ENCODE measurements around the gene MEF2C. TPM values are rescaled to one million over a fixed set of nuclear protein-coding genes. Genes with fewer than 3 reads are reported as not detected.

MEF2C gene
- total and polyA plus RNA-seq, 2 experiments from 2014 or later, result 3.2 to 3.4 TPM

DNA sequence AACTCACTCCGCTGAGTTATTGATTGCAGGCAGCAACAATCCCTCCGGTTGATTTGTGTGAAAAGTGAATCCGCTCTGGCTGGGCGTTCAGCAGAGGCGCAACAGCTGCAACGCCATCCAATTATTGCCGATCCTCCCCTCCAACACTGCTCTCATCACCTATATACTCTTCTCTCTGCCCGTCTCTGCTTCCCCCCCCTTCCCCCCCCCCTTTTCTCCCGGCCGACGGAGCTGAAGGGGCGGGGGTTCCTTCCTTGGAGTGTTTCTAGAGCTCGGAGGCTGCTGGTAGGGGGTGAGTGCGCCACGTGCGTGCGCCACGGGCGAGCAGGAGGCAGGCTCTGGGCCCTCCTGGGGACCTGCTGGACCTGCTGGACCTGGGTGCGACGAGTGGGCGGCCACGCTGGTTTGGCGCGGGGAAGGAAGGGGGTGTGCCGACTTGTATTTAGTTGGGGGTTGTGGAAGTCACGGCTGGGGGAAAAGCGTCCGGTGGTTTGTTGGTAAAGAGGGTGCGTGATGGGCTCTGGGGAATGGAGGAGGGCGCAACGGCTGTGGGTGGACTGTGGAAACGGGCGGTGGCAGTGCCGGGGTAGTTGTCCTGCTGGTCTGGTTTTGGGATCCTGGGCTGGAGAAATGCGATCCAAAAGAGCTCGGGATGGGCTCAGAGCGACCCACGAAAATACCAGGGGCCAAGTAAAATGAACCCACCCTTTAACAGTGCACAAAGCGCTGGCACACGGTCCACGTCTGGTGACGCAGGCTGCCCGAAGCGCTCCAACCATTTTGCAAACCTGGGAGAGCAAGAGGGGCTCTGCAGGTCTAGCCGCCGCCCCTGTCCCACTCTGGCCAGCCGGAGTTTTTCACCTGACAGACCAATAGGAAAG lies 6.4 kb upstream of the MEF2C start:
- TF ChIP-seq EZH2 (IDR thresholded peaks at IDR 0.05; ENCODE audit: insufficient read depth, poor library complexity, severe bottlenecking) (no peak), EZH2phosphoT487 (IDR thresholded peaks at IDR 0.05; ENCODE audit: insufficient read depth, low read depth) (no peak)
- H3K9me3 ChIP-seq (ENCODE audit: low read depth), result no peaks in the 10 kb centered on the region
- H3F3A ChIP-seq (ENCODE audit: insufficient read depth), result peaks cover 11% of the 10 kb centered on the region
- peaks cover 14% of the 10 kb centered on the region; the same call in 1 of the 2 replicates for H3K4me1 ChIP-seq (ENCODE audit: insufficient read depth)
- in situ Hi-C loops (cut with MboI), result loop anchor here (25.0 kb wide), 2 partner anchors 1373 to 1523 kb away; partner anchors contain the start of gene CETN3
- H3K79me2 ChIP-seq (ENCODE audit: insufficient read depth), result no peaks in the 10 kb centered on the region
- peak overlapping the region; percentile 65 for H3K9ac ChIP-seq
- 2 to 3% methylated on average over 32 to 48 of the region's 48 CpGs for WGBS, 2 experiments (ENCODE audit: low coverage in 1 of 2, low lambda C conversion rate in 2 of 2, missing lambda C conversion rate in 2 of 2)
- no peaks in the 10 kb centered on the region for H3K36me3 ChIP-seq (ENCODE audit: low read depth)
- peak overlapping the region; percentile 86 for H3K4me3 ChIP-seq
- H4K20me1 ChIP-seq (ENCODE audit: insufficient read depth), result no peaks in the 10 kb centered on the region
- peak overlapping the region; percentile 90 for H3K4me2 ChIP-seq (ENCODE audit: unreplicated experiment)
- peak overlapping the region; percentile 89 for H2AFZ ChIP-seq
- no peak overlapping the region for H3K27ac ChIP-seq
- no peaks in the 10 kb centered on the region for H3K27me3 ChIP-seq (replicated peaks; ENCODE audit: insufficient read depth)
- peak; percentile 53 for DNase-seq
- no peaks in the 10 kb centered on the region for H3K9me2 ChIP-seq (ENCODE audit: insufficient read depth)

- Histone ChIP-seq H3K27ac (no peak overlapping the region), H3F3A (ENCODE audit: insufficient read depth) (peaks cover 17% of the 10 kb centered on the region), H3K4me3 (peak overlapping the region; percentile 86), H3K79me2 (ENCODE audit: insufficient read depth) (no peaks in the 10 kb centered on the region), H3K4me1 (ENCODE audit: insufficient read depth) (peaks cover 15% of the 10 kb centered on the region; the same call in 1 of the 2 replicates), H3K36me3 (ENCODE audit: low read depth) (no peaks in the 10 kb centered on the region), H2AFZ (peak overlapping the region; percentile 89), H3K27me3 (replicated peaks; ENCODE audit: insufficient read depth) (no peaks in the 10 kb centered on the region), H3K9me2 (ENCODE audit: insufficient read depth) (no peaks in the 10 kb centered on the region), H4K20me1 (ENCODE audit: insufficient read depth) (no peaks in the 10 kb centered on the region), H3K4me2 (ENCODE audit: unreplicated experiment) (peak overlapping the region; percentile 90), H3K9me3 (ENCODE audit: low read depth) (no peaks in the 10 kb centered on the region), H3K9ac (peak overlapping the region; percentile 65)
- WGBS, 2 experiments (ENCODE audit: low coverage in 1 of 2, low lambda C conversion rate in 2 of 2, missing lambda C conversion rate in 2 of 2), result 7% methylated on average over 9 of the region's 9 CpGs
- no peak for TF ChIP-seq EZH2phosphoT487 (IDR thresholded peaks at IDR 0.05; ENCODE audit: insufficient read depth, low read depth)
- no peak for DNase-seq
- in situ Hi-C loops (cut with MboI), result loop anchor here (25.0 kb wide), 2 partner anchors 1373 to 1523 kb away; partner anchors contain the start of gene CETN3
These were observed 5.8 kb upstream of the MEF2C start for GRCh38 chr5:88888848-88889188.

DNA sequence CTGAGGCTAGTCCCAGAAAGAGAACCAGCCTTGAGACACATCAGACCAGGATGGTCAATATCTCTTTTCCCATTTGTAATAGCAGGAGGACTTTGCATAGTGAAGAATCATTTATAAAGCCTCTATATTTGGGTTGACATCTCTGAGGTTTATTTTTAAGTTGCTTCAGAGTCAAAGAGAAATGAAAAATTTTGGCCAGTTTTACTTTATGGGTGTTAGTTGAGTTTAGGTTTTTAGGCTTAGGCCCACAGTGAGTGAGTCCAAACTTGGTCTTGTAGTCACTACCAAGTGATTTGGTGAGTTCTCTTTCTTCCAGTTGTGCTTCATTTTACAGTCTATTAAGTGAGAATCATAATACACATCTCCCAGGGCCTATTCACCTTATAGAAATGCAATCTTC lies 5.3 kb upstream of the MEF2C start:
- no peak for TF ChIP-seq EZH2phosphoT487 (IDR thresholded peaks at IDR 0.05; ENCODE audit: insufficient read depth, low read depth)
- no peak for TF ChIP-seq EZH2 (IDR thresholded peaks at IDR 0.05; ENCODE audit: insufficient read depth, poor library complexity, severe bottlenecking)
- Histone ChIP-seq H3K4me1 (ENCODE audit: insufficient read depth) (peaks cover 15% of the 10 kb centered on the region; the same call in 1 of the 2 replicates), H3K79me2 (ENCODE audit: insufficient read depth) (no peaks in the 10 kb centered on the region), H3K36me3 (ENCODE audit: low read depth) (no peaks in the 10 kb centered on the region), H3K9me2 (ENCODE audit: insufficient read depth) (no peaks in the 10 kb centered on the region), H3K4me2 (ENCODE audit: unreplicated experiment) (no peak overlapping the region), H3F3A (ENCODE audit: insufficient read depth) (peaks cover 20% of the 10 kb centered on the region), H3K27ac (no peak overlapping the region), H4K20me1 (ENCODE audit: insufficient read depth) (no peaks in the 10 kb centered on the region), H2AFZ (peak overlapping the region; percentile 89; the same call in 1 of the 2 replicates), H3K27me3 (replicated peaks; ENCODE audit: insufficient read depth) (no peaks in the 10 kb centered on the region), H3K9me3 (ENCODE audit: low read depth) (no peaks in the 10 kb centered on the region), H3K4me3 (no peak overlapping the region), H3K9ac (no peak overlapping the region)
- in situ Hi-C loops (cut with MboI), result loop anchor here (25.0 kb wide), 2 partner anchors 1374 to 1524 kb away; partner anchors contain the start of gene CETN3
- no peak for DNase-seq

GRCh38 chr5:88887342-88887741 lies 4.4 kb upstream of the MEF2C start:
- no peaks in the 10 kb centered on the region for H3K36me3 ChIP-seq (ENCODE audit: low read depth)
- 0 out of 2 replicates have a peak overlapping the region, but pooled peaks have one; percentile 7 for H2AFZ ChIP-seq
- in situ Hi-C loops (cut with MboI), result loop anchor here (25.0 kb wide), 2 partner anchors 1375 to 1525 kb away; partner anchors contain the start of gene CETN3
- H3K4me3 ChIP-seq, result no peak overlapping the region
- no peaks in the 10 kb centered on the region for H3K9me3 ChIP-seq (ENCODE audit: low read depth)
- H3K9me2 ChIP-seq (ENCODE audit: insufficient read depth), result no peaks in the 10 kb centered on the region
- WGBS, 2 experiments (ENCODE audit: low coverage in 1 of 2, low lambda C conversion rate in 2 of 2, missing lambda C conversion rate in 2 of 2), result 54% methylated on average over 2 of the region's 2 CpGs
- H3K27me3 ChIP-seq (replicated peaks; ENCODE audit: insufficient read depth), result no peaks in the 10 kb centered on the region
- TF ChIP-seq EZH2 (IDR thresholded peaks at IDR 0.05; ENCODE audit: insufficient read depth, poor library complexity, severe bottlenecking), result no peak
- H4K20me1 ChIP-seq (ENCODE audit: insufficient read depth), result no peaks in the 10 kb centered on the region
- no peak overlapping the region for H3K9ac ChIP-seq
- no peak overlapping the region for H3K4me2 ChIP-seq (ENCODE audit: unreplicated experiment)
- DNase-seq, result no peak
- no peak overlapping the region for H3K27ac ChIP-seq
- H3K79me2 ChIP-seq (ENCODE audit: insufficient read depth), result no peaks in the 10 kb centered on the region
- peaks cover 15% of the 10 kb centered on the region; the same call in 1 of the 2 replicates for H3K4me1 ChIP-seq (ENCODE audit: insufficient read depth)
- H3F3A ChIP-seq (ENCODE audit: insufficient read depth), result peaks cover 25% of the 10 kb centered on the region

Measured in GM23248 (cell line).